HG02610 (cell line): ENCODE results near the gene ADCY5.
"Not testable (repeated sequence)": the region's sequence is repeated elsewhere in the genome, so short reads cannot be mapped to it uniquely, and the experiment has no call there.

Experiments
- ATAC-seq: cut with Tn5 transposase; IDR thresholded peaks from one replicate; pipeline ENCODE4 v1.9.1; 2021; ENCODE audit warnings: mild to moderate bottlenecking, moderate library complexity; ENCODE audit not compliant: unreplicated experiment

ADCY5 gene

GRCh38 chr3:123277106-123277505, 171.8 kb downstream of the ADCY5 start:
- no peak for ATAC-seq

DNA sequence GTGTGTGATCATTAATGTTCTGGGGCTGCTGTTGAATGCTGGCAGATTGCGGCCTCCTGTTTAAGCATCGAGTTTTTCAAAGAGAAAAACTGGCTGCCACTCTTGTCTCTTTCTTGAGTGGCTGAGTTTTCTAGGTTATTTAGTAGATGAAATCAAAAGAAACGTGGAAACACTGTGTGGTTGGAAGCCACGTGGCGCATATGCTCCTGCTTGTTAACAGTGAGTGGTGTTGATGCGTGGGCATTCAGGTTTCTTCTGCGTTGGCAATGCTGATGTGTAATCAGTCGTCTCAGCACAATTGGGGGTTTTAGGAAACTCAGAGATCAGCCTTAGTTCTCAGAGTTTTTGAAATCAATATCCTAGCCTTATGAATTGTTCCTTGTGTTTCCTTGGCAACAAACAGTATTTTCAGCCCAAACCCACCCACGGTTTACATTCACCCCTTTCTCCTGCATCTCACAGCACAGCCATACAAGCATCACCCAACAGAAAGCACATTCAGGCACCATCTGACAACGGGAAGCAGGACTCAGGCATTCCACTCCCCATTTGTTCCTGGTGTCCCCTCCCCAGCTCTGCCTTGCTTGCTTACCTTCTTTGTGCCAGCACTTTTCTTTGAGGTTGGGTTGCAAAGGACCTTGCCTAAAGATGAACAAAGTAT, 172.4 kb downstream of the ADCY5 start:
- ATAC-seq = no peak

DNA sequence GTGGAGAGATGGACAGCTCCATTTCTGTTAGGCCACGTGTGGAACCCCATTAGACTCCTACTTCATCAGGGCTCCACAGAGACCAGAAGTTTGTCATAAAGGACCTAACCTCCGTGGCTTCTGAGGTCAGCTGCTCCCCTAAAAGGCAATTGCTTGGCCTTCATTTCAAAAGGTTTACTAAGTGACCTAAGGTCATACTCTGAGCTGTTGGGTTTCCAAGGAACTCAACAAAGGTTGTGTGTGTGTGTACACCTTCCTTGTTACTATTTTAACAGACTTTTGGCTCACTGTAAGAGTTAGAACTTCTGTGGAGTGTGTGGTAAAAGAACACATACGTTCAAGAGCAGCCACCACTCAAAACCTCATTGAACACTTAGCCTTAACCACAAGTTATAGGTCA, 173.2 kb downstream of the ADCY5 start:
- no peak for ATAC-seq

GRCh38 chr3:123272547-123272946, 176.3 kb downstream of the ADCY5 start:
- no peak for ATAC-seq

DNA sequence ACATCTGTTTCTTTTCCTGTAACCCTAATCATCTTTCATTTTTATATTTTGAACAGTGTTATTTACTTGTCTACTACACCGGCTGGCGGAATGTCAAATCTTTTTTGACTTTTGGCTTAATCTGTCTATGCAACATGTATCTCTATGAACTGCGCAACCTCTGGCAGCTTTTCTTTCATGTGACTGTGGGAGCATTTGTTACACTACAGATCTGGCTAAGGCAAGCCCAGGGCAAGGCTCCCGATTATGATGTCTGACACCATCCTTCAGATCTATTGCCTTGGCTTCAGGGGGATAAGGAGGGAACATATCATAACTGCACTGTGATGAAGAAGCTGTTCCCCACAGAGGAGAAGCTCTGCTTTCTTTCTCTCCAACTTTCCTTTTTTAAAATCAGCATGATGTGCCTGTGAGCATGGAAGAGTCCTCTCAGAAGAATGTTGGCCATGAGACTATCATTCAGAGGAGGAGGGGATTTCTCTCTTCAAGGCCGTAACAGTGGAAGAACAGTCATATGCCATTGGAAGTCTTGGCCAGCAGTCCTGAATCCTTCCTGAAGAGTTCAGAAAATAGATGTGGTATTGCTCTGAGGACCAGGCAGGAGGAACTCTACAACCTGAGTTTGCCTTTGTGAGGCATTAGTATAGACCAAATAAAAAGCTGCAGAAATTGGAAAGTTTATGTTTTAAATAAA, 177.3 kb downstream of the ADCY5 start:
- ATAC-seq = no peak

DNA sequence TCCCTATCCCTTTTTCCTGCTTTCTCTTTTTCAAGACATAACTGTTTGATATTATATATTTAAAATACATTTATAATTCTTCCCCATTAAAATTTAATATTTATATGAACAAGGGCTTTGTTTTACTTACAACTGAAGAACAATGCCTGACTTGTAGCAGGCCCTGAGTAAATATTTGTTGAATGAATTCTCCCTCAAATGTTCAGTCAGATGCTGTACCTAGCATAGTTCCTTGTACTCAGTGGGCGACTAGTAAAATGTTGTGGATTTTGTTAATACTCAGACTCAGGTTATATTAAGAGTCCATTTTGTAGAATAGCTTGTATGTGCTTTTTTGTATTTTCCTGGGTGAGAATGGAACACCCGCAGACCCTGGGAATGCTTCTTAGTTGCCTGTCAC, 178.1 kb downstream of the ADCY5 start:
- ATAC-seq = no peak

- no peak for ATAC-seq
Observed at GRCh38 chr3:123267821-123268220, 181.1 kb downstream of the ADCY5 start.

GRCh38 chr3:123263941-123264340, 184.9 kb downstream of the ADCY5 start:
- no peak for ATAC-seq

- no peak for ATAC-seq
Observed at GRCh38 chr3:123262868-123263267, 186.0 kb downstream of the ADCY5 start.

- ATAC-seq = no peak
Observed at GRCh38 chr3:123262226-123262625, 186.7 kb downstream of the ADCY5 start.

GRCh38 chr3:123261666-123262065, 187.2 kb downstream of the ADCY5 start:
- no peak for ATAC-seq

DNA sequence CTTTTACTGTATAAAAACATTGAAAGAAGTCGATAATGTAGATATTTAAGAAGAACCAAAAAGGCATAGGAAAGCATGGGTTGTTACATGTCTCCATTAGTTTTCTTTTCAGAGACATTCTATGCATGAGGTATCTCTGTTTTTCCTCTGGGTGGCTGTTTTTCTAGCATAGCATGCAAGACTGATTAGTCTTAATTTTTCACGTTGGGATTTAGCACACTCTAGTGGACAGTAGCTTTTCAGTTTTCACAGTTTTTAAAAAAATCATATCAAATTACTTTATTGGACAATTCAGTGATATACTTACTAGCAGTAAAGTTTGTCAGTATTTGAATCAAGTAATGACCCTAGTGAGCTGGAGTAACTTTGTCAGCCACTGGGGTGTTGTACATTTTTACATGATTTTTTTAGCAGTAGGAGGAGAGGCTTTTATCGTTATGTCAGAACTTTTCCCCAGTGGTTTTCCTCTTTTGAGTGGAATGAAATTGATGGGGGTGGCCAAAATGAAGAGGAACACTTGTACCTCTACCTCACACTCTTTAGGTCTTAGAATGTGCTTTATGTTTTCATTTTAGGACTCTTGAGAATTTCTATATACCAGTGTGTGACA, 190.0 kb downstream of the ADCY5 start:
- ATAC-seq = no peak

DNA sequence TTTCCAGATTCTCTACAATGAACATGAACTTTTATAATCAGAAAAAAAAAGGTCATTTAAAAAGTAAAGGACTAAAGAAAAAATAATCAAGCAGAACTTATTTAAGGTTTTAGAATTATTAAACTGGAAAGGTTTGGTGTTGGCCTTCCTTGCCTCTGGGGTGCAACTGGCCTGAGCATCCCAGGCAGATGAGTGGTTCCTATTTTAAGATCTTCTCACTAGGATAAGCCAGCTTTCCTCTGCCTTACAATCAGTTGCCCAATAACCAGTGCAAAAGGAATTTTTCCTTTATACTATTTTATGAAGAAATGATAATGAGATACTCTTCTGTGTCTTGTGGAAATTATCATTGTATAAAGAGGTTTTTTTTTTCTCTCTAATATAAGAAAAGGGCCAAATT, 190.5 kb downstream of the ADCY5 start:
- no peak for ATAC-seq

DNA sequence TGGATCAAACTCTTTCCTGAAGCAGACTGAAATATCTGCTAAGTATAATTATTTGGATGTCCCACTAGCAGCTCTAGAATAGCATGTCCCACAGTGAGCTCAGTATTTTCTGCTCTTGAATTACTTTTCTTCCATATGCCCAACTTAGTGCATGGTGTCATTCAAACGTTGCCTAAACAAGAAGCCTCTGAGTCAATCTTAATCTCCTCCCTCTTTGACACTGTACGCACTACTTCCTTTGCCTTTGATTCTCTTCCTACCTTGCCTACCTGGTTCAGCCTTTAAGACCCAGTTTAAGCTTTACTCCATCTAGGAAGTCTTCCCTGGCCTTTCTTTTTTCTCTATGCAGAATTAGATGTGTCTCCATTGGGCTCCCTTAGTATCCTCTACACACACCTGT, 192.6 kb downstream of the ADCY5 start:
- ATAC-seq = no peak

- no peak for ATAC-seq
Observed at GRCh38 chr3:123246866-123247265, 202.0 kb downstream of the ADCY5 start.

DNA sequence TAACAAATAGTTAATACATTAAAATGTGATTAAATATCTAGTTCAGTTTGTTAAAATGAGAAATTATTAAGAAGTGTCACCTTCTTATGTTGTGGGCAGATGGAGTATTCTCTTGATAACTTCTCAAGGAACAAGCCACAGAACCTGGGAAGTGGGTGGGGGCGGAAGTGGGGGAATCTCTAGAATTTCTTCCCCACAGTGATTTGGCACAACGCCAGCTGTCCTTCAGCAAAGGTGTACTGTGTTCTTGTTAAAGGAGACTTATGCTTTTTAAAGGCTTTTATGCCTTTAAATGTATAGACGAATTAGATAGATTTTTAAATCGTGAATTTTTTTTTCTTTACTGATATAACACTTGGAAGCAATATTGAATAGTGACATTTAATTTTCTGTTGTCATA, 204.8 kb downstream of the ADCY5 start:
- ATAC-seq = no peak

DNA sequence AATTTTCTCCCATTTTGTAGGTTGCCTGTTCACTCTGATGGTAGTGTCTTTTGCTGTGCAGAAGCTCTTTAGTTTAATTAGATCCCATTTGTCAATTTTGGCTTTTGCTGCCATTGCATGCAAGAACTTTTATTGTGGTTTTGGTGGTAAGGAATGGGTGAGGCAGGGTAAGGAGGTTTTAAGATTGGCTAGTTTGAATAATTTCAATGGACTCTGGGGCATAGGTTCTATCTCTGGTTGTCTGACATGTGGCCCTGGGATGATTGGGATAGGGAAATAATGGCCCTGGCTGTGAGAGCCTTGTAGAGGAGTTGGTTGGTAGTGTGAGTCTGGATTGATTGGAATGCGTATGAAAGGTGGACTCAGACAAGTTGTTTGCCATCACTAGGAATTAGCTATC, 209.1 kb downstream of the ADCY5 start:
- no peak for ATAC-seq

GRCh38 chr3:123239186-123239585, 209.7 kb downstream of the ADCY5 start:
- ATAC-seq = not testable (repeated sequence)

GRCh38 chr3:123236902-123237301, 212.0 kb downstream of the ADCY5 start:
- no peak for ATAC-seq
